Astrocyte (in vitro differentiated cells and primary cell): ENCODE data around the gene ACSL4.

Source experiments
- EZH2 ChIP-seq: IDR thresholded peaks from 2 replicates; pipeline ENCODE4 v1.6.1; 2012; ENCODE audit warnings: mild to moderate bottlenecking, low read length, inconsistent platforms; ENCODE audit not compliant: insufficient read depth
- TF ChIP-seq, protein P1 (sequence below): IDR thresholded peaks from 2 replicates; pipeline ENCODE4 v1.5.1; 2011; ENCODE audit warnings: low read depth, mild to moderate bottlenecking, inconsistent platforms, low read length, moderate library complexity; ENCODE audit not compliant: insufficient read depth

DNA sequence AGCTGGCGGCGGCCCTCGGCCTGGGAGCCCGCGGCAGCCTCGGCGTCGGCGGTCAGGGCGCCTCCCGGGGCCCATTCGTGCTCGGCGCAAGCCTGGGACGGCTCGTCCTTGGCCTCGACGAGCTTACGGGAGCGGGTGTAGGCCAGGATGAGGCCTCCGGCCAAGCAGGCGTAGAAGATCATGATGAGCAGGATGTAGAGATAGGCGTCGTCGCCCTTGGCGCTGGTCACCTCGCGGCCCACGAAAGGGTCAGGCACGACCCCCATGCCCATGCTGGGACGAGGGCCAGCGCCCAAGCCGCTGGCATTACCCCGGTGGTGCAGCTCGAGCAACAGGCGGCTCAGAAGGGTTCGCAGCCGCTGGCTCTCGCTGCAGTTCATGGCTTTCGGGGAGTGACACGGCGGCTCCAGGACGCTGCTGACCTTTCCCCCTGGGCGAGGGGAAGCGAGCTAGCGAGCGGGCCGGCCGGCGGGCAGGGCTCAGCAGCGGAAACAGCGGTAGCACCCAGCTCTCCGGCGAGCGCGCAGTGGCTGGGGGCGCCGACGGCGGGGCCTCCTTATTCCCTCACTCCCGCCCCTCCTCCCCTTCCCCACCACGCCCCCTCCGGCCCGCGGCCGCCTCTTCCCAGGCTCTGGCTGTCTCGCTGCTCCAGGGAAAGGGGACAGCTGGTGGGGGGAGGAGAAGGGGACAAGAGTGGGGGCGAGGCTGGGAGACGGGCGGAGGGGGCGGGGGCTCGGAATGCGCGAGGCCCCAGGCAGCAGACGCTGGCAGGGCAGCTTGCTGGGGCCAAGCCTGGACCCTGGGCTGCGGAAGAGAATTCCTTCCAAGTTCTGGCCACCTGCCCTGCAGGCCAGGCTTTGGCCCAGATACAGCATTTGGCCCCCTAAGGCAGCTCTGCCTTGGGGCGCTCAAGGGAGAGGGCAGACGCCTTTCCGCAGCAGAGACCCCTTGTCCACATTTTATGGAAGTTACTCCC lies 108.1 kb downstream of the ACSL4 start, which contains the start of gene KCNE5:
- TF ChIP-seq, protein P1, sequence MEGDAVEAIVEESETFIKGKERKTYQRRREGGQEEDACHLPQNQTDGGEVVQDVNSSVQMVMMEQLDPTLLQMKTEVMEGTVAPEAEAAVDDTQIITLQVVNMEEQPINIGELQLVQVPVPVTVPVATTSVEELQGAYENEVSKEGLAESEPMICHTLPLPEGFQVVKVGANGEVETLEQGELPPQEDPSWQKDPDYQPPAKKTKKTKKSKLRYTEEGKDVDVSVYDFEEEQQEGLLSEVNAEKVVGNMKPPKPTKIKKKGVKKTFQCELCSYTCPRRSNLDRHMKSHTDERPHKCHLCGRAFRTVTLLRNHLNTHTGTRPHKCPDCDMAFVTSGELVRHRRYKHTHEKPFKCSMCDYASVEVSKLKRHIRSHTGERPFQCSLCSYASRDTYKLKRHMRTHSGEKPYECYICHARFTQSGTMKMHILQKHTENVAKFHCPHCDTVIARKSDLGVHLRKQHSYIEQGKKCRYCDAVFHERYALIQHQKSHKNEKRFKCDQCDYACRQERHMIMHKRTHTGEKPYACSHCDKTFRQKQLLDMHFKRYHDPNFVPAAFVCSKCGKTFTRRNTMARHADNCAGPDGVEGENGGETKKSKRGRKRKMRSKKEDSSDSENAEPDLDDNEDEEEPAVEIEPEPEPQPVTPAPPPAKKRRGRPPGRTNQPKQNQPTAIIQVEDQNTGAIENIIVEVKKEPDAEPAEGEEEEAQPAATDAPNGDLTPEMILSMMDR = no peak
- no peak for TF ChIP-seq EZH2
